GM18507 (cell line): ENCODE measurements around the gene FCF1.

Experiments used
- DNase-seq: peaks from one replicate; pipeline ENCODE4 v3.0.0; 2011; ENCODE audit warnings: low read depth; ENCODE audit not compliant: insufficient read length; ENCODE audit errors: extremely low spot score
- FAIRE-seq: peaks from 2 replicates; lab custom pipeline; 2011; peaks lifted over from hg19 to GRCh38; lab: Jason Lieb, UNC

Gene FCF1

GRCh38 chr14:74697543-74697942, 15.4 kb upstream of the FCF1 start:
- no peak for DNase-seq
- no peak for FAIRE-seq

DNA sequence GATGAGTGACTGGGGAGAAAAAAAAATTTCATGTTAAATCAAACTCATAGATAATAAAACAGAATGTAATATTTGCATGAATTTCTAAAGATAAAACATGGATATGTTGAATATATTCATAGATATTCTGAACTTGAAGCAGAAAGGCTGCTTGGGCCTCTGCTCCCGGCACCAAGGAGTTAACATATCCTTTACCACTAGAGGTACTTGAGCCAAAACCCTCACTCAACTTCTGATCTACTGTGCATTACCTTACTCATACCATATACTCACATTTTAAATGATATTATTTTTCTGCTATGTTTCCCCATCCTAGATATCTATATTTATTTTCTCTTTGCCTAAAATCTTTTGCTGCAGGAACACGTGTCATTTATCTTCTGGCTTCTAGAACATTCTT, 15.0 kb upstream of the FCF1 start:
- DNase-seq: no peak
- FAIRE-seq: no peak

- DNase-seq: no peak
- no peak for FAIRE-seq
Measured at GRCh38 chr14:74698465-74698864, 14.5 kb upstream of the FCF1 start.

DNA sequence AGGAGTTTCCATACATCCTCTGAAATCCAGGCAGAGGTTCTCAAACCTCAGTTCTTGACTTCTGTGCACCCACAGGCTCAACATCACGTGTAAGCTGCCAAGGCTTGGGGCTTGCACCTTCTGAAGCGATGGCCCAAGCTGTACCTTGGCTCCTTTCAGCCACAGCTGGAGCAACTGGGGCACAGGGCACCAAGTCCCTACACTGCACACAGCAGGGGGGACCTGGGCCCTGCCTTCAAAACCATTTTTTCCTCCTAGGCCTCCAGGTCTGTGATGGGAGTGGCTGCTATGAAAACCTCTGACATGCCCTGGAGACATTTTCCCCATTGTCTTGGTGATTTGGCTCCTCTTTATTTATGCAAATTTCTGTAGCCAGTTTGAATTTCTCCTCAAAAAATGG, 10.7 kb upstream of the FCF1 start:
- DNase-seq (no peak), FAIRE-seq (no peak)

DNA sequence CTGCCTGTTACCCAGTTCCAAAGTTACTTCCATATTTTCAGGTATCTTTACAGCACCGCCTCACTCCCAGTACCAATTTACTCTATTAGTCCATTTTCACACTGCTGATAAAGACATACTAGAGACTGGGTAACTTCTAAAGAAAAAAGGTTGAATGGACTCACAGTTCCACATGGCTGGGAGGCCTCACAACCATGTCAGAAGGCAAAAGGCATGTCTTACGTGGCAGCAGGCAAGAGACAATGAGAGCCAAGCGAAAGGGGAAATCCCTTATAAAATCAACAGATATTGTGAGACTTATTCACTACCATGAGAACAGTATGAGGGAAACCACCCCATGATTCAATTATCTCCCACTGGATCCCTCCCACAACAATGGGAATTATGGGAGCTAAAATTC, 9.9 kb upstream of the FCF1 start:
- FAIRE-seq (no peak), DNase-seq (no peak)

- no peak for DNase-seq
- FAIRE-seq: no peak
Measured at GRCh38 chr14:74704656-74705055, 8.3 kb upstream of the FCF1 start.

DNA sequence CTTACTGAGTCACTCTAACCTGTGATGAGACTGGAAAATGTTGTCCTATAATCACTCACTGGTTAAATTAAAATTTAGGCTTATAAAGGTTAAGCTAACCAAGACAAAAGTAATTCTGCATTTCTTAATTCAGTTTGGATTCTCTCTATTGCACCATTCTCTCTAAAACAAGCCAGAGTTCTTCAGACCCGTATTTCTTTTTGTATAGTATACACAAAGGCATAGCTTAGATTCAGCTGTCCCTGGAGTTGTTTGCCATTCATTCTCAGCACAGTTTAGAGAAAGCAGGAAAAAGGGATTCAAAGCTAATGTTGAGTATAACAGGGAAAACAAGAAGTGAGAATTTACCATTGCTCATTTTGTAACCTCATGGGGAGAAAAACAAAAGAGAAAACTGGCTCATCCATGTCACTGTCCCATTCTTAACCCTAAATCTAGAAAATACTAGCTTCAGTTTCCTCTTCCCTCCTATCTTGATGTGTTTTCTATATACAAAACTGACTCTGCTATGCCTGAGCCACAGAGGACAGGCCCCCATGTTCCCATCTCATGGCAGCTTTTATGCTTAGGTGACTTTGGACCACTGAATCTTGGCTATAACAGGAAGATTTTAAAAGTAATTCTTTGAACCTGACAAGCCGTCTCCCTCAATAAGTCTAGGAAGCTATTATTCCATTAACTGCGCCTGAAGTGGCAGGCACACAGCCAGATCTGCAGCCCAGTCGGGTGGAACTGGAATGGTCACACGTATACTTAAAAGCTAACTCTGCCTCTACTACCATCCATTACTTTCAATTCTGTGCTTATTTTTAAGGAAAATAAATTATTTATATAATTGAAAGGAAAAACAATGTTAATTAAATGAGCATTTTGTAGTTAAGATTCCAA, 7.1 kb upstream of the FCF1 start:
- DNase-seq (no peak), FAIRE-seq (no peak)

- FAIRE-seq (no peak), DNase-seq (no peak)
Measured at GRCh38 chr14:74710480-74710879, 2.5 kb upstream of the FCF1 start.

DNA sequence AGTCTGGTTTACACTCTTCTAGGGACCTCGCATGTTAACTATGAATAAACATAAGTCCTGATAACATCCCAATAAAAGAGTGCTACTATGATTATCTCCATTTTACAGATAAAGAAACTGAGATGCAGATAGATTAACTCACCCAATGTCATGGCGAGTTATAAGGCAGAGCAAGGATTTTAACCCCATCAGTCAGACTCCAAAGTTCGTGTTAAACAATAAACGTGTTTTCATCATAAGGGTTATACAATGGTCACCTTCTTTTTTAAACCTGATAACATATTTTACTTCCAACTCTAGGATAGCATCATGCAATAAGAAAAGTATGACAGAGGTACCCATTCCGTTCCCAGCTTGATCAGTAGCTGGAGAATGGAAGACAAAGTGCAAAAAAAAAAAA, 1.3 kb upstream of the FCF1 start:
- no peak for FAIRE-seq
- DNase-seq: no peak

DNA sequence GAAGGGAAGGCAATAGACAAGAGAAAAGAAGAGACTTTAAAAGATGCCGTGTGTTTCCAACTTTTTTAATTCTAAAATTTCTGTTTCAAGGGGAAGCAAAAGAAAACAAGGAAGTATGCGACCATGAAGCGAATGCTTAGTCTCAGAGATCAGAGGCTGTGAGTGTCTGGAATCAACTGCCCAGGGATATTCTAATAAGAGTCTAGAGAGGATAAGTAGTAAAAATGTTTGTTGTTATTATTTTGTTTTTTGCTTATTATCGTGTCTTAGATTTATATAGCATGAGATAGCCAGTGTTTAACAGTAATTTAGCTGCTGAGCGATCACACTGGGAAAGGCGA, 421 bp downstream of the FCF1 start:
- no peak for DNase-seq
- no peak for FAIRE-seq

DNA sequence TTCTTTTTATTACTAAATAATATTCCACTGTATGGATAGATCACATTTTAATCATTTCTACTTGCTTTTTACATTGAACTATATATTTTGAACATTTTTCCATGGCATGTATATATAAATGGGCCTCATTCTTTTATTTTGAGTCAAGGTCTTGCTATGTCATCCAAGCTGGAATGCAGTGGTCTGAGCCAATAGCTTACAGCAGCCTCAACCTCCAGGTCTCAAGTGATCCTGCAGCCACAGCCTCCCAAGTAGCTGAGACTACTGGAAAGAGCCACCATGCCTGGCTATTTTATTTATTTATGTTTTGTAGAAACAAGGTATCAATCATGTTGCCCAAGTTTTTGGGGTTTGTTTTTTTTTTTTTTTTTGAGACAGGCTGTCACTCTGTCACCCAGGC, 7.6 kb downstream of the FCF1 start:
- DNase-seq (no peak), FAIRE-seq (no peak)

GRCh38 chr14:74723134-74723533, 10.2 kb downstream of the FCF1 start:
- DNase-seq: no peak
- no peak for FAIRE-seq

GRCh38 chr14:74732387-74732786, 19.4 kb downstream of the FCF1 start:
- no peak for FAIRE-seq
- no peak for DNase-seq

DNA sequence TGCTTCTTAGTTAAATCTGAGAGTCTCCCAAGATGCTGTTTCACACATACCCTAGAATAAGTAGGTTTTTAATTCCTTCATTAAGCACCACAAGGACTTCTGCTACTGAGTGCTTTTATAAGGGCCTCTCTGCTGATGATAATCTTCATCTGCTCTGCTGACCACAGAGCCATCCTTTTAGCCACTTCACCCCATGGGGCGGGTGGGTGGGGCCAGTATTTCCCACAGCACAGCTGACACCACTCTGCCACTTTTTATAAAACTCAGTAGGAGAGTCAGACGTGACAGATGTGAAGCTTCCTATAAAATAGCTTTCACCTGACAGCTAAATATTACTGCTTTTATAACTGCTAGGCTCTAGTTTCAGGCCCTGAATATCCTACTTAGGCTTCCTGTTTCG, 20.3 kb downstream of the FCF1 start:
- FAIRE-seq (no peak), DNase-seq (no peak)

- DNase-seq: no peak
- no peak for FAIRE-seq
Measured at GRCh38 chr14:74735125-74735524, 22.2 kb downstream of the FCF1 start.

GRCh38 chr14:74737753-74738325, 24.9 kb downstream of the FCF1 start:
- FAIRE-seq: no peak
- no peak for DNase-seq

DNA sequence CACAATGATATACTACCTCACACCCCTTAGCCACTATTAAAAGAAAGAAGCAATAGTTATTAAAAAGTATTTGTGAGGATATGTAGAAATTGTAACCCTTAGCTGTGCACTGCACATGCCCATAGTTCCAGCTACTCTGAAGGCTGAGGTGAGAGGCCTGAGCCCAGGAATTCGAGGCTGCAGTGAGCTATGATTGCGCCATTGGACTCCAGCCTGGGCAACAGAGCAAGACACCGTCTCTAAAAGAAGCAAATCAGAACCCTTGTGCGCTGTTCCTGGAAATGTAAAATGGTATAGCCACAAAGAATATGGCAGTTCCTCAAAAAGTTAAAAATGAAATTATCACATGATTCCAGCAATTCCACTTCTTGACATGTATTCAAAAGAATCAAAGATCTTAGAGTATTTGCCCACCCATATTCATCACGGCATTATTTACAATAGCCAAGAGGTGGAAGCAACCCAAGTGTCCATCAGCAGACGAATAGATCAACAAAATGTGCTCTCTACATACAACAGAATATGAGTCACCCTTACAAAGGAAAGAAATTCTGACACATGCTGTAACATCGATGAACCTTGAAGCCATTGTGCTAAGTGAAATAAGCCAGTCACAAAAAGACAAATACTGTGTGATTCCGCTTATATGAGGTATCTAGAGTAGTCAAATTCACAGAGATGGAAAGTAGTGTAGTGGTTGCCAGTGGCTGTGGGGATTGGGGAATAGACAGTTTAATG, 26.5 kb downstream of the FCF1 start:
- DNase-seq (no peak), FAIRE-seq (no peak)

DNA sequence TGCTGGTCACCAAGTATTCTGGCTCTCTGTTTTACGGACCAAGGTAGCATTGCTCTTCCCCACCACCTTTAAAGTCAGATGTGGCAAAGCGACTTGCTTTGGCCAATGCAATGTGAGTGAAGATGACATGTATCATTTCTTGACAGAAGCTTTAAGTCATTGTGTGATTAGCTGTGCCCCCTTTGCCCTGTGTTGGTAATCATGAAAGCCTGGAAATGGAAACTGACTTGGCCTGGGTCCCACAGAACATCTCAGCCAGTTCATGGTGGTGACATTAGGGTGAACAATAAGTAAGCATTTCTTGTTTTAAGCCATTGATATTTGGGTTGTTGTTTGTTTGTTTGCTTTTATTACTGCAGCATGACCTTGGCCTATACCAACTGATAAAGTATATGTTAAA, 34.3 kb downstream of the FCF1 start:
- DNase-seq (no peak), FAIRE-seq (no peak)

DNA sequence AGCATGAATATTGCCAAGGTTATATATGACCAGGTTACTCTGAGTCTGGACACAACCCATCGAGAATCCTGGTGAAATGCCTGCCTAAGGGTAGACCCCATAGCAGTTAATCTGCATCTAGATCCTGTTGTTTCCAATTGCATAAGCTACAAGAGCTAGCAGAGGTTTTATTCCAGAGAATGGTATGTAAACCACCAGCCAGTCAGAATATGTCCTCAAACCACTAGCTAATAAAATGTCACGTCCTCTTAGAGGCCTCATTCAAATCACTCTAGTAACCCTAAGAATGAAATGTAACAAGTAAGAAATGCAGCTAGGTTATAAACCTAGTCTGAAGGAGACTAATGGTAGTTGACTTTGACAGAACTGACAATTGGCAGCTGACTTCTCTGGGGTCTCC, 41.2 kb downstream of the FCF1 start:
- DNase-seq: no peak
- FAIRE-seq: no peak

DNA sequence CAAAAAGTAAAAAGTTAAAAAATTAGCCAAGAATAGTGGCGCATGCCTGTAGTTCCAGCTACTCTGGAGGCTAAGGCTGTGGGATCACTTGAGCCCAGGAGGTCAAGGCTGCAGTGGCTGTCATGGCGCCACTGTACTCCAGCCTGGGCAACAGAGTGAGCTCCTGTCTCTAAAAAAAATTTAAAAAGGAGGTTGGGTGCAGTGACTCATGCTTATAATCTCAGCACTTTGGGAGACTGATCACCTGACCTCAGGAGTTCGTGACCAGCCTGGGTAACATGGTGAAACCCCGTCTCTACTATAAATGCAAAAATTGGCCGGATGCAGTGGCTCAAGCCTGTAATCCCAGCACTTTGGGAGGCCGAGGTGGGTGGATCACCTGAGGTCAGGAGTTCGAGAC, 42.0 kb downstream of the FCF1 start:
- no peak for DNase-seq
- FAIRE-seq: no peak

DNA sequence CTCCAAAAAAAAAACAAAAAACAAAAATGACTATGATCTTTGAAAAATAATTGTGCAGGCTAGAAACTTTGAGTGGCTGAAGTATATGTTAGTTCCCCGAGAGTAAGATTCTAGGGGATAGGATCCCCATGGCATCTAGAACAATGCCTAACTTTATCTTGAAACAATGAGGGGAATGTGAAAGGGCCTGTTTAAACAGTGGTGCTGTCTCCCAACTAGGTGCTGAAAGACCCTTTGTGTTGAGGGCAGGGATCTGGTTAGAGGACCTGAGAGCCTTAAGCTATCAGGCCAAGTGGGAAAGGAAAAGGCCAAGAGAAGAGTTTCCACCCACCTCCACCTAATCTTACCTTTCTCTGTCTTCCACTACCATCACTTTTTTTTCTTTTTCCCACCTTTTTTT, 43.4 kb downstream of the FCF1 start:
- FAIRE-seq (no peak), DNase-seq (no peak)
